Fibroblast of lung (primary cell): ENCODE measurements around the gene MACROD1. TPM values are rescaled to one million over a fixed set of nuclear protein-coding genes. Genes with fewer than 3 reads are reported as not detected.

Experiments
- DNase-seq, 2 donors: peaks; one replicate each; pipeline versions ENCODE4 v3.0.0 to v3.0.0-alpha.2; 2010; ENCODE audit warnings: low read depth in 2 of 2
- H2AFZ ChIP-seq: 2 replicates; pipeline ENCODE4 v1.5.1; 2012; ENCODE audit warnings: low read length, control low read depth, inconsistent platforms
- H3K27ac ChIP-seq: 2 replicates; pipeline ENCODE4 v1.5.1; 2011; ENCODE audit warnings: low read length, control low read depth; ENCODE audit not compliant: insufficient read depth
- H3K27me3 ChIP-seq: 2 replicates; pipeline ENCODE4 v1.5.1; 2011; ENCODE audit warnings: mild to moderate bottlenecking, low read length; ENCODE audit not compliant: control insufficient read depth, insufficient read depth
- H3K36me3 ChIP-seq: 2 replicates; pipeline ENCODE4 v1.5.1; 2011; ENCODE audit warnings: low read length; ENCODE audit not compliant: control insufficient read depth, insufficient read depth
- H3K4me1 ChIP-seq: 2 replicates; pipeline ENCODE4 v1.5.1; 2011; ENCODE audit warnings: low read length; ENCODE audit not compliant: control insufficient read depth, insufficient read depth; ENCODE audit errors: extremely low read depth
- H3K4me2 ChIP-seq: 2 replicates; pipeline ENCODE4 v1.5.1; 2011; ENCODE audit warnings: low read length, control low read depth; ENCODE audit not compliant: insufficient read depth; ENCODE audit errors: extremely low read depth
- H3K4me3 ChIP-seq, 4 experiments: fragments of 200-600 bp in 1 of 4; sonication (generic) in 1 of 4; replicated peaks in 1 of 4; 2 replicates each; pipeline ENCODE4 v1.5.1; 2011 to 2016; ENCODE audit warnings: low read length in 4 of 4, low read depth in 3 of 4, mild to moderate bottlenecking in 3 of 4, control low read depth in 2 of 4, inconsistent platforms in 1 of 4, mixed read lengths in 1 of 4; ENCODE audit not compliant: insufficient read depth in 1 of 4; ENCODE audit errors: control extremely low read depth in 1 of 4
- H3K79me2 ChIP-seq: 2 replicates; pipeline ENCODE4 v1.5.1; 2012; ENCODE audit warnings: mild to moderate bottlenecking, low read length, inconsistent platforms; ENCODE audit not compliant: control insufficient read depth, insufficient read depth
- H3K9ac ChIP-seq: 2 replicates; pipeline ENCODE4 v1.5.1; 2011; ENCODE audit warnings: mild to moderate bottlenecking, low read length, control low read depth; ENCODE audit not compliant: insufficient read depth
- H3K9me3 ChIP-seq: 2 replicates; pipeline ENCODE4 v1.5.1; 2012; ENCODE audit warnings: low read depth, low read length; ENCODE audit not compliant: control insufficient read depth, insufficient read depth
- H4K20me1 ChIP-seq: 2 replicates; pipeline ENCODE4 v1.5.1; 2011; ENCODE audit warnings: low read length; ENCODE audit not compliant: control insufficient read depth, insufficient read depth; ENCODE audit errors: extremely low read depth
- CTCF ChIP-seq, 2 donors: IDR thresholded peaks in 1 of 2; conservative IDR thresholded peaks in 1 of 2; 1 replicate in 1 of 2; 2 replicates in 1 of 2; pipeline ENCODE4 v1.5.1; 2011 to 2012; ENCODE audit warnings: low read length in 2 of 2, control low read depth in 1 of 2, inconsistent platforms in 1 of 2, low read depth in 1 of 2, mild to moderate bottlenecking in 1 of 2
- EZH2 ChIP-seq: IDR thresholded peaks from 2 replicates; pipeline ENCODE4 v1.5.1; 2012; ENCODE audit warnings: low read length, control low read depth, mild to moderate bottlenecking; ENCODE audit errors: missing control alignments
- polyA plus RNA-seq, 2 donors: library from polyadenylated mRNA; depleted of rRNA in 1 of 2; stranded (reverse) in 1 of 2; unstranded in 1 of 2; fragments of >200 nt; gene quantifications; 2 replicates each; pipeline ENCODE4 v1.2.1, GENCODE V29; 2011 to 2012; ENCODE audit warnings: missing spikeins in 1 of 2
- total RNA-seq: library from RNA; depleted of rRNA; stranded (reverse); fragments of >200 nt; gene quantifications from 2 replicates; pipeline ENCODE4 v1.2.1, GENCODE V29; 2014

Gene MACROD1
- total and polyA plus RNA-seq, 2 donors (not counting 1 experiment from before 2014, with no cell fraction given): 8.8 to 24.8 TPM

GRCh38 chr11:64078905-64079304, 87.0 kb downstream of the MACROD1 start:
- DNase-seq: no peak
- no peak for TF ChIP-seq EZH2
- H3K9ac ChIP-seq: no peak overlapping the region
- no peaks in the 10 kb centered on the region for H4K20me1 ChIP-seq
- no peak overlapping the region for H3K4me3 ChIP-seq
- H2AFZ ChIP-seq: no peak overlapping the region
- H3K27ac ChIP-seq: no peak overlapping the region
- no peaks in the 10 kb centered on the region for H3K36me3 ChIP-seq
- H3K27me3 ChIP-seq: peaks cover 4% of the 10 kb centered on the region
- no peak overlapping the region for H3K4me2 ChIP-seq
- no peaks in the 10 kb centered on the region for H3K9me3 ChIP-seq
- H3K79me2 ChIP-seq: no peaks in the 10 kb centered on the region
- H3K4me1 ChIP-seq: no peaks in the 10 kb centered on the region

GRCh38 chr11:64078284-64078683, 87.6 kb downstream of the MACROD1 start:
- H3K27ac ChIP-seq: no peak overlapping the region
- TF ChIP-seq CTCF (conservative IDR thresholded peaks at IDR 0.05 in 1 of 2, IDR thresholded peaks at IDR 0.05 in 1 of 2; ENCODE audit: low read depth in 1 of 2, low read length in 2 of 2) (no peak), EZH2 (no peak)
- DNase-seq: no peak
- H3K4me3 ChIP-seq: no peak overlapping the region
- H3K9ac ChIP-seq: no peak overlapping the region
- no peaks in the 10 kb centered on the region for H4K20me1 ChIP-seq
- H3K4me2 ChIP-seq: no peak overlapping the region
- no peaks in the 10 kb centered on the region for H3K79me2 ChIP-seq
- no peaks in the 10 kb centered on the region for H3K36me3 ChIP-seq
- no peaks in the 10 kb centered on the region for H3K9me3 ChIP-seq
- H3K27me3 ChIP-seq: peaks cover 4% of the 10 kb centered on the region
- no peak overlapping the region for H2AFZ ChIP-seq
- no peaks in the 10 kb centered on the region for H3K4me1 ChIP-seq

GRCh38 chr11:64077607-64078006, 88.3 kb downstream of the MACROD1 start:
- no peaks in the 10 kb centered on the region for H3K79me2 ChIP-seq

More at GRCh38 chr11:64077607-64078006, 88.3 kb downstream of the MACROD1 start:
- H3K9me3 ChIP-seq: no peaks in the 10 kb centered on the region
- H3K9ac ChIP-seq: no peak overlapping the region
- no peaks in the 10 kb centered on the region for H4K20me1 ChIP-seq
- no peak for DNase-seq
- no peaks in the 10 kb centered on the region for H3K36me3 ChIP-seq
- no peaks in the 10 kb centered on the region for H3K4me1 ChIP-seq
- H3K27ac ChIP-seq: no peak overlapping the region
- H3K4me3 ChIP-seq: no peak overlapping the region
- TF ChIP-seq EZH2 (no peak), CTCF (conservative IDR thresholded peaks at IDR 0.05 in 1 of 2, IDR thresholded peaks at IDR 0.05 in 1 of 2; ENCODE audit: low read depth in 1 of 2, low read length in 2 of 2) (no peak)
- H3K27me3 ChIP-seq: peaks cover 4% of the 10 kb centered on the region
- no peak overlapping the region for H2AFZ ChIP-seq
- H3K4me2 ChIP-seq: no peak overlapping the region
